ENCODE data around the gene TNS3. TPM values are rescaled to one million over a fixed set of nuclear protein-coding genes. Genes with fewer than 3 reads are reported as not detected.
A peak's percentile ranks its signal among the peaks of the same experiment; 100 is the strongest.

Gene TNS3
- total RNA-seq, 1 experiment from 2014 or later = 27.6 TPM

DNA sequence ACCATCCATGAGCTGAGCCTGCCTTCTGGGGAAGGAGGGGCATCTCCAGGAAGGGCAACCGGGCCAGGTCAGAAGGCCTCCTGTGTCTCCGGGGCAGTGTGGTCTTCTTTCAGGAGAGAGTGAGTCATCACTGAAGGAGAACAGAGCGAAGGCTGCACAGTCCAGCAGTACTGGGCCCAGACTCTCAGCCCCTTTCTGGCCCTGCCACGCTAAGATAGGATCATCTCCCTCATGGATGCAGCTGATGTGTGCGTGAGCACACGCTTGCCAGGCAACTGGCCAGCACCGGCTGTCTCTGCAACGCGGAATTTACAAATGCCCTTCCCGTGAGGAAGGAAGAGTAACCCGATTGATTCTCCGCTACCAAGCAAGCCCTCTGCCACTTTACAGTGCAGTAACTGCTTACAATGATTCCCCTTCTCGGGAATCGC lies 328.2 kb downstream of the TNS3 start:
- Histone ChIP-seq H3K36me3 (no peaks in the 10 kb centered on the region), H3K4me3 (peak overlapping the region; percentile 59), H3K27me3 (no peaks in the 10 kb centered on the region), H3K9me3 (no peaks in the 10 kb centered on the region)
- DNase-seq = peak; percentile 77

GRCh38 chr7:47252675-47253074 lies 329.2 kb downstream of the TNS3 start:
- DNase-seq = no peak
- no peak overlapping the region for H3K4me3 ChIP-seq
- H3K27me3 ChIP-seq = no peaks in the 10 kb centered on the region
- no peaks in the 10 kb centered on the region for H3K36me3 ChIP-seq
- H3K9me3 ChIP-seq = no peaks in the 10 kb centered on the region

- Histone ChIP-seq H3K4me3 (no peak overlapping the region), H3K36me3 (no peaks in the 10 kb centered on the region), H3K9me3 (no peaks in the 10 kb centered on the region), H3K27me3 (no peaks in the 10 kb centered on the region)
- no peak for DNase-seq
Observed at GRCh38 chr7:47249361-47249760, 332.6 kb downstream of the TNS3 start.

- no peak for DNase-seq
- no peak overlapping the region for H3K4me3 ChIP-seq
- no peaks in the 10 kb centered on the region for H3K9me3 ChIP-seq
- no peaks in the 10 kb centered on the region for H3K36me3 ChIP-seq
- no peaks in the 10 kb centered on the region for H3K27me3 ChIP-seq
Observed at GRCh38 chr7:47248797-47249196, 333.1 kb downstream of the TNS3 start.

DNA sequence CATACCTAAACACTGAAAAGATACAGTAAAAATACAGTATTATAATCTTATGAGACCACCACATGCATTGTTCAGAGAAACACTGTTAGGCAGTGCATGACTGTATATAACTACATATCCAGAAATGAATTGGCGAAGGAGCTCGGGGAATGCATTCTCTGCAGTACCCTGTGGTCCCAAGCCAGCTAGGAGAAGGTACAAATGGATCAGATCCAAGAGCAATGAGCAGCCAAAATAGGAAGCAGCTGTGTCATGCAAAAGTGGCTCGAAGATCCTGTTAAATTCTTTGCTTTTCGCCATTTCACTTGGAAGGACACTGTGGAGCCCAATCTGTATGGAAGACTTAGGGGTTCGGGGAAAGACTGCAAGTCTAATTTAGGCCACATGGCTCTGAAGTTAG lies 334.8 kb downstream of the TNS3 start:
- no peaks in the 10 kb centered on the region for H3K27me3 ChIP-seq
- H3K4me3 ChIP-seq = no peak overlapping the region
- no peaks in the 10 kb centered on the region for H3K9me3 ChIP-seq
- DNase-seq = no peak
- H3K36me3 ChIP-seq = no peaks in the 10 kb centered on the region

GRCh38 chr7:47244692-47245091 lies 337.2 kb downstream of the TNS3 start:
- no peak for DNase-seq

DNA sequence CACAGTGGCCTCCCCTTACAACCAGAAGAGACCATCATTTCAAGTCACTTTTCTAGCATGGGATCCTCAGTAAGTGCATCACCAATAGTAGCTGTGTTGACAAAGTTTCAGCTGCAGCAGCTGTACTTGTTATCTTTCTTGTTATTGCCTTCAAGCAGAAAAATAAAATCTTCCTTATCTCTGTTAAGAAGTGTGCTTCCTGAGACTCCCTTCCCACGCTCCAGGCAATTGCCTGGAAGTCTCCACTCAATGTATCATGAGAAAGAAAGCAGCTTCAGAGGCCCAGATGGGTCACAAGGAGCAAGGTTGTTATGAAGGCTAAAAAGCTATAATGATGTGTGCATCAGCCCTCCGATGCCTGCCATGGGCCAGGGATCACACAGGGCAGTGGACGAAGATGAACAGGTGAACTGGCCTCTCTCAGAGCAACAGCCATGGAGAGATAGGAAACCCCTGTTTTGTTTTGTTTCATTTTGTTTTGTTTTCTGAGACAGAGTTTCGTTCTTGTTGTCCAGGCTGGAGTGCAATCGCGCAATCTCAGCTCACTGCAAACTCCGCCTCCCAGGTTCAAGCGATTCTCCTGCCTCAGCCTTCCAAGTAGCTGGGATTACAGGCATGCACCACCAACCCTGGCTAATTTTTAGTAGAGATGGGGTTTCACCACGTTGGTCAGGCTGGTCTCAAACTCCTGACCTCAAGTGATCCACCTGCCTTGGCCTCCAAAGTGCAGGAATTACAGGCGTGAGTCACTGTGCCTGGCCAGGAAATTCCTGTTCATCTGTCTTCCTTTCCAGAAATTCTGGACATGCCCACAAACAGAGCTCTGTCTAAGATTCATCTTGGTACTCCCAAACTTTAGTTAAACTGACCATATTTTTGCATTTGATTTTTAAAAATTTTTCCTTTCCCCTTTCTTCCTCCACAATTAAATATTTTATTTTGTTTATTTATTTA lies 340.5 kb downstream of the TNS3 start:
- Histone ChIP-seq H3K4me3 (no peak overlapping the region), H3K9me3 (no peaks in the 10 kb centered on the region), H3K36me3 (no peaks in the 10 kb centered on the region), H3K27me3 (no peaks in the 10 kb centered on the region)
- no peak for DNase-seq

More at GRCh38 chr7:47244692-47245091, 337.2 kb downstream of the TNS3 start:
- no peaks in the 10 kb centered on the region for H3K36me3 ChIP-seq
- H3K9me3 ChIP-seq = no peaks in the 10 kb centered on the region
- H3K4me3 ChIP-seq = no peak overlapping the region
- H3K27me3 ChIP-seq = no peaks in the 10 kb centered on the region

GRCh38 chr7:47239931-47240421 lies 341.9 kb downstream of the TNS3 start:
- Histone ChIP-seq H3K9me3 (no peaks in the 10 kb centered on the region), H3K4me3 (no peak overlapping the region), H3K27me3 (no peaks in the 10 kb centered on the region), H3K36me3 (no peaks in the 10 kb centered on the region)
- no peak for DNase-seq

GRCh38 chr7:47239034-47239433 lies 342.9 kb downstream of the TNS3 start:
- Histone ChIP-seq H3K36me3 (no peaks in the 10 kb centered on the region), H3K4me3 (no peak overlapping the region), H3K9me3 (no peaks in the 10 kb centered on the region), H3K27me3 (no peaks in the 10 kb centered on the region)
- DNase-seq = no peak

DNA sequence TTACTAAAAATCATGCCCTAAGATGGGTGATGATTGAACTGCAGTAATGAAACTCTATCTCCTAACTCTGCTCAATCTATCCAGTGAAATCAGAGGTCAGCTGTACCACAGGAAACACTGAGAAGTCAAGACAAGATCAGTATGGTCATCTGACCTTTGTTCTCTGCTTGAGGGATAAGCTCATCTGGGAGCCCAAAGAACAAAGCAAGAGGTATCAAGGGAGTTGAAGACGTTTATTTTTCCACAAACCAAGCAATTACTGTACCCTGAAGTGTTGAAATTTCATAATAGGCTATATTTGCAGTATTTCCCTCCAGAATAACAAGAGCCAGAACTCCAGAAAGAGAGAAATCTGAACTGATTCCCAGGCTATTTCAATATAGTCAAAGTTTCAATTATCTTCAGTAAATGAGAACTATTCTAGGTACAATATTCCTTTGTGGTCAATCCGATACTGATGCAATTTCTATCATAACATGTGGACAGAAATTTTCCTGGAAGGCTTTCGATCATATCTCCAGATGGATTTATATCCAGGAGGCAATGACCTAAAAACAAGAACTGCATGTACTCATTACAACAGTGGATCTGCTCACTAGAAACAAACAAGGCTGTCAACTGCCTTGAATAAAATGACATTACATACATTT lies 345.3 kb downstream of the TNS3 start:
- H3K9me3 ChIP-seq = no peaks in the 10 kb centered on the region
- no peaks in the 10 kb centered on the region for H3K36me3 ChIP-seq
- no peaks in the 10 kb centered on the region for H3K27me3 ChIP-seq
- H3K4me3 ChIP-seq = no peak overlapping the region
- DNase-seq = no peak

DNA sequence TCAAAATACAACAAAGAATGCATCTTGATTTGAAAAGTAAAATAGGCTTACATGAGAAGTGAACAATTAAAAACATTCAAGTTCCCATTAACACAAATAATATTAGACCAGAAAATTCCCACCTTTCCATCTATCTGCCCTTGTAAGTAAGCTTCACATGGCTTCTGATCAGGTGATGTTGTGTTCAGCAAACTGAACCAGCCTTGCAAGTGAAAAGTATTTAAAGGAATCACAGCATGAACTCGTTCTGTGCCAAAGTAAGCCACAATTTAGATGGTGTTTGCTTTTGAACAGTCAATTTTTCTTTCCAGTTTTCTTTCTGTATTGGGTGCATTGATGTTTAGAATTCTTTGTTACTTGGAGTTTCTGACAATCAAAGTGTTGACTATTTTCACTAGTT lies 347.9 kb downstream of the TNS3 start:
- H3K4me3 ChIP-seq = no peak overlapping the region
- no peaks in the 10 kb centered on the region for H3K9me3 ChIP-seq
- no peaks in the 10 kb centered on the region for H3K27me3 ChIP-seq
- H3K36me3 ChIP-seq = no peaks in the 10 kb centered on the region
- no peak for DNase-seq

DNA sequence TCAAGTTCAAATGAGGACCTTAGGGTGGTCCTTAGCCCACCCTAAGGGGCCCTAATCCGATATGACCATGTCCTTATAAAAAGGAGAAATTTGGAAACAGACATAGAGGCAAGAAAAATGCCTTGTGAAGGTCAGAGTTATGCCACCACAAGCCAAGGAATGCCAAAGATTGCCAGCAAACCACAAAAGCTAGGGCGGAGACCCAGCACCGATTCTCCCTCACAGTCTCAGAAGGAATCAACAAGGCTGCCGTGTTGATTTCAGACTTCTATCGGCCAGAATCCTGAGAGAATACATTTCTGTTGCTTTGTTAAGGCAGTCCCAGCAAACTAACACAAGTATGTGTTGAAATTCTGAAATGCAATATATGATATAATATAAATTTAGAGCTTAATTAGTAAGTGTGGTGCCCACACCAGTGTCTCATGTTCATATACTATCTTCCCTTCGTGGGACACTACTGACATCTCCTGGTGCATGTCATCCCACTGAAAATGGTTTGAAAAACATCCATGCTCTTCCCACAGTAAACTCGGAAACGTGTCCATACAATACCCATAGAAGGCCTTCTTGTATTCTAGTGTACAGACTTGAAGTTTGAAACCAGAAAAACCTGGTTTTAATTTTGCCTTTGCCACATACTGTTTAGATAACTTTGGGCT lies 349.0 kb downstream of the TNS3 start:
- H3K27me3 ChIP-seq = no peaks in the 10 kb centered on the region
- no peaks in the 10 kb centered on the region for H3K36me3 ChIP-seq
- peak; percentile 41 for DNase-seq
- no peaks in the 10 kb centered on the region for H3K9me3 ChIP-seq
- H3K4me3 ChIP-seq = no peak overlapping the region

DNA sequence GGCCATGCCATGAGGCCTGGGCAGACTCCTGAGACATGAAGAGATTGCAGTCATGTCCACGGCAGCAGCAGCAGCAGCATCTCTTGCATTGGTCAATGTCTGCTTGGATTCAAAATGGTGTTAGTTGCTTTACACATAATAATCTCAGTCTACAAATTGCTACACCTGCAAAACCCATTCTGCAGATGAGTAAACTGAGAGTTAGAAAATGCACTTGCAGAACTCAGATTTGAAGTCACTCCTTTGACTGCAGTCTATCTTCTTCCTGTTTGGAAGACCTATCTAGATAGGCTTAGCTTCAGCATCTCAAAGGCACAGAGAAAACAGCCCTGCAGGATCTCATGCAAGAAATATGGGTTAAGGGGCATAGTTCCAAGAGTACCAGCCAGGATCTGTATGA lies 350.3 kb downstream of the TNS3 start:
- no peaks in the 10 kb centered on the region for H3K36me3 ChIP-seq
- H3K9me3 ChIP-seq = no peaks in the 10 kb centered on the region
- no peak for DNase-seq
- H3K4me3 ChIP-seq = no peak overlapping the region
- H3K27me3 ChIP-seq = no peaks in the 10 kb centered on the region

GRCh38 chr7:47231032-47231431 lies 350.9 kb downstream of the TNS3 start:
- DNase-seq = no peak
- no peak overlapping the region for H3K4me3 ChIP-seq
- no peaks in the 10 kb centered on the region for H3K27me3 ChIP-seq
- H3K36me3 ChIP-seq = no peaks in the 10 kb centered on the region
- no peaks in the 10 kb centered on the region for H3K9me3 ChIP-seq

DNA sequence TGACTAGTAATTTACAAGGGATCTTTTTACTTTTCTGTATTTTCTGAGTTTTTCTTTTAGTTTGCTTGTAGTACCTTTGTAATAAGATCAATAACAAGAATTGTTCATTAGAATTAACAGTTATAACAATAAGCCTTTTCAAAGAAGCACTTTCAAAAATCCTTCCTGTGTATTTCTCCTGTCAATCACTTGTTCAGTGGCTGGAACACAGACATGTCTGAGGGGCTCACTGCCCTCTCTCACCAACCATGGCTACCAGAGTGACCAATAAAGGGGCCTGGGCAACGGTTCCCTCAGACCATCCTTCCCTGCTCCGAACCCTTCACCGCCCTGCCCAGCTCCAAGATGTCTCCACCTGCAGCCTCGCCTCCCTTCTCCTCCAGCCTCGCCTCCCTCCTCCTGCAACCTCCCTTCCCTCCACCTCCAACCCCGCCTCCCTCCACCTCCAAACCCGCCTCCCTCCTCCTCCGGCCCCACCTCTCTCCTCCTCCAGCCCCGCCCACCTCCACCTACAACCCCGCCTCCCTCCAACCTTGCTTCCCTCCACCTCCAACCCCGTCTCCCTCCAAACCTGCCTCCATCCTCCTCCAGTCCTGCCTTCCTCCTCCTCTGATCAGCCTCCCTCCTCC lies 353.4 kb downstream of the TNS3 start:
- no peaks in the 10 kb centered on the region for H3K27me3 ChIP-seq
- DNase-seq = peak; percentile 40
- no peak overlapping the region for H3K4me3 ChIP-seq
- H3K36me3 ChIP-seq = no peaks in the 10 kb centered on the region
- H3K9me3 ChIP-seq = no peaks in the 10 kb centered on the region

- no peaks in the 10 kb centered on the region for H3K27me3 ChIP-seq
- peak; percentile 83 for DNase-seq
- H3K9me3 ChIP-seq = no peaks in the 10 kb centered on the region
- H3K4me3 ChIP-seq = no peak overlapping the region
- H3K36me3 ChIP-seq = no peaks in the 10 kb centered on the region
Observed at GRCh38 chr7:47227762-47228177, 354.1 kb downstream of the TNS3 start.

GRCh38 chr7:47226696-47227095 lies 355.2 kb downstream of the TNS3 start:
- Histone ChIP-seq H3K9me3 (no peaks in the 10 kb centered on the region), H3K27me3 (no peaks in the 10 kb centered on the region), H3K4me3 (no peak overlapping the region), H3K36me3 (no peaks in the 10 kb centered on the region)
- no peak for DNase-seq
